Activated naive CD4-positive, alpha-beta T cell (primary cell): Measurements from ENCODE around the gene TRIM54.
"Not testable (repeated sequence)": the region's sequence is repeated elsewhere in the genome, so short reads cannot be mapped to it uniquely, and the experiment has no call there.

Experiments
- DNase-seq, 4 experiments: peaks; one replicate each; lab custom pipeline; 2025; lab: John Stamatoyannopoulos, UW

Gene TRIM54

GRCh38 chr2:27313882-27314645, 31.8 kb downstream of the TRIM54 start:
- no peak for DNase-seq

- no peak for DNase-seq
Measured at GRCh38 chr2:27314709-27315108, 32.5 kb downstream of the TRIM54 start.

- no peak for DNase-seq
Measured at GRCh38 chr2:27315122-27315521, 32.9 kb downstream of the TRIM54 start.

GRCh38 chr2:27316655-27317412, 34.6 kb downstream of the TRIM54 start:
- DNase-seq = no peak

GRCh38 chr2:27319839-27320238, 37.6 kb downstream of the TRIM54 start:
- DNase-seq = not testable (repeated sequence)

- DNase-seq = no peak
Measured at GRCh38 chr2:27320958-27321543, 38.8 kb downstream of the TRIM54 start.

- no peak for DNase-seq
Measured at GRCh38 chr2:27322301-27322765, 40.1 kb downstream of the TRIM54 start.

GRCh38 chr2:27322766-27323595, 40.8 kb downstream of the TRIM54 start, which contains the start of gene MPV17:
Gene MPV17 (minus strand): TSS chr2:27323097. CDS start chr2:27322517, 580 bp downstream.
- peak; percentile 40 to 79 (median 70) for DNase-seq

- no peak for DNase-seq
Measured at GRCh38 chr2:27323596-27324285, 41.5 kb downstream of the TRIM54 start.

- no peak for DNase-seq
Measured at GRCh38 chr2:27324720-27325119, 42.5 kb downstream of the TRIM54 start.

GRCh38 chr2:27335311-27335710, 53.1 kb downstream of the TRIM54 start:
- no peak for DNase-seq

GRCh38 chr2:27336173-27336572, 53.9 kb downstream of the TRIM54 start:
- no peak for DNase-seq

GRCh38 chr2:27347641-27348040, 65.4 kb downstream of the TRIM54 start:
- DNase-seq = no peak

GRCh38 chr2:27350106-27350693, 68.0 kb downstream of the TRIM54 start:
- DNase-seq = no peak

GRCh38 chr2:27351802-27352598, 69.8 kb downstream of the TRIM54 start:
- no peak for DNase-seq

GRCh38 chr2:27353386-27353761, 71.1 kb downstream of the TRIM54 start:
- DNase-seq = not testable (repeated sequence)

GRCh38 chr2:27353762-27354596, 71.8 kb downstream of the TRIM54 start:
- no peak for DNase-seq

GRCh38 chr2:27354597-27354927, 72.3 kb downstream of the TRIM54 start:
- DNase-seq = no peak

- DNase-seq = peak in 1 of 4 experiments; percentile 48
Measured at GRCh38 chr2:27356056-27356381, 73.8 kb downstream of the TRIM54 start.
